Measurements from ENCODE around the gene ANAPC7.
"Not testable (repeated sequence)": the region's sequence is repeated elsewhere in the genome, so short reads cannot be mapped to it uniquely, and the experiment has no call there.

The ANAPC7 gene

GRCh38 chr12:110373962-110374611, 29.4 kb downstream of the ANAPC7 start:
- FAIRE-seq, result no peak

GRCh38 chr12:110373425-110373824, 30.1 kb downstream of the ANAPC7 start:
- no peak for FAIRE-seq

GRCh38 chr12:110373025-110373424, 30.5 kb downstream of the ANAPC7 start:
- no peak for FAIRE-seq

- FAIRE-seq, result no peak
Measured at GRCh38 chr12:110372056-110372425, 31.5 kb downstream of the ANAPC7 start.

GRCh38 chr12:110371408-110372055, 32.0 kb downstream of the ANAPC7 start:
- FAIRE-seq, result no peak

GRCh38 chr12:110370732-110371231, 32.7 kb downstream of the ANAPC7 start:
- no peak for FAIRE-seq

DNA sequence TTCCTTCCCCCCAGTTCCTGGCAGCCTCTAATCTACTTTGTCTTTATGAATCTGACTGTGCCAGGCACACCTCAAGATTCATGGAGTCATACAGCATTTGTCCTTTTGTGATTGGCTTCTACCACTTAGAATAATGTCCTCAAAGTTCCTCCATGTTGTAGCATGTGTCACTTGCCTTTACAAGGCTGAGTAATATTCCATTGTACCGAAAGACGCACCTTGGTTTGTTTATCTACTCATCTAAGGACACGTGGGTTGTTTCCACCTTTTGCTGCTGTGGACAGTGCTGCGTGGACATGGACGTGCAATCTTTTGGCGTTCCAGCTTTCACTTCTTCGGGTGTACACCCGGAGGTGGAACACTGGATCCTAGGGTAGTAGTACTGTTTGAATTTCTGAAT, 33.5 kb downstream of the ANAPC7 start:
- no peak for FAIRE-seq

DNA sequence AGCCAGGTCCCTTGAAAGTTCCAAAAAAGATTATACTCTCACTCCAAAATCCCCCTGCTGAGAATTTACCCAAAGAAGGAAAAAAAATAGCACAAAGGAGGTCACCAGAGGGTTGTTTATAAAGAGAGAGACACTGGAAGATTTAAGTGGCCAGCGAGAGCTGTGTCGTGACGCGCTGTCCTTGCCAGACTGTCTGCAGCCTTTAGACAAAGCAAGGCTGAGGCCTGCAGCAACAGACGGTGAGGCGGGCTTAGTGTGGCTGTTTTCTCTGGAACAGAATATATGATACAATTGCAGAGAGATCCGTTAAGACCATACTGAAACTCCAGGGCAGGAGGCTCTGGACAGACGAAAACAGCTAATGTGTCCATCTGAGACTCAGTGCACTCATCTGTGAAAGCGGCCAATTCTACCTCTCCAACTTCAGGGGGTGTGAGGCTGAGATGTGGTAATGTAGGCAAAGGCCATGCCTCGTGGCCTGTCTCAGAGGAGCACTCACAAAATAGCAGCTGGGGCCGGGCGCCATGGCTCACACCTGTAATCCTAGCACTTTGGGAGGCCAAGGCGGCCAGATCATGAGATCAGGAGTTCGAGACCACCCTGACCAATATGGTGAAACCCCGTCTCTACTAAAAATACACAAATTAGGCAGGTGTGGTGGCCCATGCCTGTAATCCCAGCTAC, 36.2 kb downstream of the ANAPC7 start:
- no peak for FAIRE-seq

DNA sequence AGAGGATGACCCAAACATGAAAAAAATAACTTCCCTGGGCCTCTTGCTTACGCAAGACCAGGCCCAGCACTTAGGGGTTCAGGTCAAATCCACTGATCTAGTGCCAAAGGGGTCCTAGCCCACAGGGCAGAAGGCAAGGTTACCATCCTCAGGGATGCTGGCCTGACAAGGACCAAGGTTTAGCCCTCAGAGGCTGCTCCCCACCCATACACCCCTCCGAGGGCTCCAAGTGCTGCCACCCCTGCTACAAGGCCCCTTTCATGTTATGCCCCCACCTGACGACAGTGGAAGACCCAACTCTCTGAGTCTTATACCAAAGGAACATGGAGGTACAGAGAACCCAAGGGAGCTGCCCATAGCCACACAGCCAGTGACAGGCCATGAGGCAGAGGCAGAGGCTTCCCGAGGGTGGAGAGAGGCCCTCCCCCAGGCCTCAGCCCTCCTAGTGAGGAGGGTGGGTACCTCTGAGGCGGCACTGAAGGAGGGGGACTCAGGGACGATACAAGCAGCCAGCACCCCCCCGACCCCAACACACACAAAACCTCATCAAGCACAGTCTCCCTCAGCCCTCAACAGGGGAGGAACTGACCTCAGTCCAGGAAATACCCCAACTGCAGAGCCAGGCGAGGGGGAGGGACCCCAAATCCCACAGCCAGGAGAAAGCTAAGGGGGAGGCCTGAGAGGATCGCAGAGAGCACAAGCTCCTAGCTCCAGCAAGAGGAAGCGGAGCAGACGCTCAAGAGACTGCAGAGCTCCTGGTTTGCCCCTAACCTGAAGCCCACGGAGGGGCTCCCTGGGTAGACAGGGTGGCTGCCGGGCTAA, 37.0 kb downstream of the ANAPC7 start:
- FAIRE-seq, result no peak

- no peak for FAIRE-seq
Measured at GRCh38 chr12:110365489-110366320, 37.8 kb downstream of the ANAPC7 start.

GRCh38 chr12:110361216-110361615, 42.3 kb downstream of the ANAPC7 start:
- no peak for FAIRE-seq

DNA sequence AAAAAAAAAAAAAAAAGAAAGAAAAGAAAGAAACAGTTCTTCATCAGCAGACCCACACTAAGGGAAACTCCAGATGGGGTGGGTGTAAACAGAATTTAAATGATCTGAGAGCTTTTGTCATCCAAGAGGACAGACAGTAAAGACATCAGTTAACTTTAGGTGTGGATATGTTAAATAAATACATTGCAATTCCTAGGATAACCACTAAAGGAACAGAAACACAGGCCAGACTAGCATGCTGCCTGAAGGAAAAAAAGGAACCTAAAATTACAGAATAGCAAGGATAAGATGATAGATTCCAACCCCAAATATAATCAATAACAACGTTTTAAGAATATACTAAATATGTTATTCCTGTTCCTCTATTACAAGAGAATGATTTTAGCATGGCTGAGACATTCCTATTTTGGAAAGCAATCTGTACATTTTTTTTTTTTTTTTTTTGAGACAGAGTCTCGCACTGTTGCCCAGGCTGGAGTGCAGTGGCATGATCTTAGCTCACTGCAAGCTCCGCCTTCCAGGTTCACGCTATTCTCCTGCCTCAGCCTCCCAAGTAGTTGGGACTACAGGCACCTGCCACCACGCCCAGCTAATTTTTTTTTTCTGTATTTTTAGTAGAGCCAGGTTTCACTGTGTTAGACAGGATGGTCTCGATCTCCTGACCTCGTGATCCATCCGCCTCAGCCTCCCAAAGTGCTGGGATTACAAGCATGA, 45.0 kb downstream of the ANAPC7 start:
- FAIRE-seq, result not testable (repeated sequence)

DNA sequence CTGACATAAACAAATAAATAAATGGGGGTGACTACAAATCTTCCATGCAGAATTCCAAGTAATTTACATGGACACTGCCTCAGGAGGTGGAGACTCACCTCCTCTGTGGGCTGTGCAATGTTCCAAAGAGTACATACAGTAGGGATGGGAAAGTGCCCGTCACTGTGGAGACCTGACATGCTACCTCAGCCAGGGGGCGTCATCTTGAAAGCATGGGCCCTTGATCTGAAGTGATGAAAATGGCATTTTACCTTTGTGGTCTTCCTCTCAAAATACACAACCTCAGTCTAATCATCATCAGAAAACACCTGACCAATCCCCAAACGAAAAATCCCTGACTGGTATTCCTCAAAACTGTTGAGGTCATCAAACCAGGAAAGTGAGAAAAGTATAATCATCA, 48.4 kb downstream of the ANAPC7 start:
- no peak for FAIRE-seq

DNA sequence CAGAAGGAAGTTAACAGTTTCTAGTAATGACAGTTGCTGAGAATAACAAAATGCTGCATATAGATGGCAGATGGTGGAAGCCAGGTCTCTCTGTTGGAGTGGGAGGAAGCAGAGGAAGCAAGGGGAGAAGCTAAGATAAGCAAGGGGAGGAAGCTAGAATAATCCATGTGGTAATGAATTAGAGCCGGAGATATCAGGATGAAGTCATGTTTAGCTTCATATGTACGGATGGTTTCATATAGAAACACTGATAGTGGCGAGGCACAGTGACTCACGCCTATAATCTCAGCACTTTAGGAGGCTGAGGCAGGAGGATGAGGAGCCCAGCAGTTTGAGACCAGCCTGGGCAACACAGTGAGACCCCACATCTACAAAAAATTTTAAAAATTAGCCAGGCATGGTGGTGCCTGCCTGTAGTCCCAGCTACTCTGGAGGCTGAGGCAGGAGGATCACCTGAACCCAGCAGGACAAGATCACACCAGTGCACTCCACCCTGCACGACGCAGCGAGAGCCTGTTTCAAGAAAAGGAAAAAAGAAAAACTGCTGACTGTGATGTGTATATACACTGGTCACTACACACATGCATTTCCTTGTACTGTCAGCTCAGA, 49.2 kb downstream of the ANAPC7 start:
- no peak for FAIRE-seq

DNA sequence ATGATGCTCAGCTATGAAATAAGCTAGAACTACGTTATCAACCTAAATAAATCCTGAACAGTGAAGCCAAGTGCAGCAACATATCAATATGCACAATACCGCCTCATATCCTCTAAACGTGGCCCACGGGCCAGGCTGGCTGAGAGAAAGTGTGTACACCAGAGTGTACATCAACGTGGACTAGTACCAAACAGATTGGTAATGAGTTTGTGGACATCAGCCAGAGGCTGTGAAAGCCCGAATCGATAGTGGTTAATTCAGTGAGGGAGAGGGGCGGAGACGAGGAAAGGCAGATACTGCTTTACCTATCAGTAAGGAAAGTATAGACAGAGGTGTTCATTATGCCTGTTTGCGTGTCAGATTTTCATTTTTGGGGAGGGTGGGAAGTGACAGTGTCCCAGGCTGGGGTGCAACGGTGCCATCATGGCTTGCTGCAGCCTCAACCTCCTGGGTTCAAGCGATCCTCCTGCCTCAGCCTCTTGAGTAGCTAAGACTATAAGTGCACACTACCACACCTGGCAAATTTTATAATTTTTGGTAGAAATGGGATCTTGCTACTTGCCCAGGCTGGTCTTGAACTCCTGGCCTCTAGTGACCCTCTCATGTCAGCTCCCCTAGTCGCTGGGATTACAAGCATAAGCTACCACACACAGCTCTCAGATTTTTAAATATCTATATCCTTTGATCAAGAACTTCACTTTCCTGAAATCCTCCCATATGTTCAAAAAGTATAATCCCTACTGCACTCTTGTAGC, 50.1 kb downstream of the ANAPC7 start:
- FAIRE-seq, result no peak

DNA sequence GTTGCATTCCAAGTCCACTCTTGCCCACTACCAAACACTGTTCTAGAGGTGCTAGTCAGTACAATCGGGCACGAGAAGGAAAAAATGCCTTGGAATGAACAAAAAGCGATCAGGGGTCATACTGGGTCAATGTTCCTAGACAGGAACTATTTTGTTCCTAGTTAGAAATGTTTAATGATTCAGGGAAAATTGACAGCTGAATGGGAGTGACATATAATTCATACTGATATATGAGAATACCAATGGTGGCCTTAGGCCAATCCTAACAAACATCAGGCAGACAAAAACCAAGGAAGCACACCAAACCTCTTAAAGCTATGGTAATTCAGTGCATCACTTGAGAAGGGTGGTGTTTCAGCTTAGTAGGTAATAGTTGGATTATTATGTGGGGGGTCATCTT, 51.1 kb downstream of the ANAPC7 start:
- FAIRE-seq, result no peak

- FAIRE-seq, result no peak
Measured at GRCh38 chr12:110351119-110351518, 52.4 kb downstream of the ANAPC7 start.

DNA sequence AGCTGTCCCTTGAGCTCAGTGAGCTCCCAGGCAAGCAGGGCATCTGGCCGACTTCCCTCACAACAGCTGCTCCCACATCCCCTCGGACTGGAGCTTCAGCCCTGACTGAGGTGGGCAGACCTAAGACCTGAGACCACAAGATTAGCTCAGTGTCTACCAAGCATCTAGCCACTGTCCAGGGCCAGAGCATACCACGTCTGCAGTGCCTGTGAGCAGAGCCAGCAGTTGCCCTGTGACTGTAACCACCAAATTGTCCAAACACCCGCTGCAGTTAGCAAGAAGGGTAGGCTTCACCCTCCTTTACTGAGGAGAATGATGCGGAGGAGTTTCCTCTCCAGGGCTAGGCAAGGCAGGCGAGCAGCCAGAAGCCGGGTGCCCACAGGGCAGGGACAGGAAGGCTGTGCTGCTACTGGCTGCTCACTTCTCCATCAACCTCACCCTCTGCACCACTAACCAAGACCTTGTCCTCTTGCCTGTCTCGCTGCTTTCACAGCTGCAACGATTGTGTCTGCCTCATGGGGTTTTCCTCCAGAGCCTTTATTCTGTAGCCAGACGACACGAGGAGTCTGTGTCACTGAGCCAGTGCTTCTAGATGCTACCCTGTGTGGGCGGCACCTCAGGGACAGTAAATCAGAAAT, 53.9 kb downstream of the ANAPC7 start:
- no peak for FAIRE-seq

DNA sequence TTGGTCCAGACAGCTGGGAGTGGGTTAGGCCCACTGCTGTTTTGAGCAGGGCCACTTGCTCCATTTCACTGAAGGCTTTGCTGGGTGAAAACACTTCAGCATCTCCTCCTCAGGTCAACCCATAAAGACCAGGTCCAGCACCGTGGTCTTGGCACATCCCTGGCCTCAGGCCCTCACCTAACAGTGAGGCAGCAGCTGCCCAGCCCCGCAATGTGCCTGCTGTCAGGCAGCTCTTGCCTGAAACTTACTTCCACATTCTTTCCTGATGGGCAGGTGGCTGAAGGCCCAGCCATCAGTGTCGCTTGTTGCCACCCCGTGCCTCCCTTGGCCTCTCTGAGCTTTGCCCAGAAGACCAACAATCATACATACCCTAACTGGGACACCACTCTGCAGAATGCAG, 54.4 kb downstream of the ANAPC7 start:
- no peak for FAIRE-seq
